GM23248 (cell line): ENCODE measurements around the gene DNAAF6.

ENCODE experiments used
- EZH2 ChIP-seq: fragments of 200-600 bp; sonication (generic); IDR thresholded peaks from 2 replicates; pipeline ENCODE4 v1.6.1; 2018; ENCODE audit warnings: antibody characterized with exemption, mild to moderate bottlenecking; ENCODE audit not compliant: insufficient read depth, poor library complexity, severe bottlenecking
- EZH2phosphoT487 ChIP-seq: fragments of 200-600 bp; sonication (generic); IDR thresholded peaks from 2 replicates; pipeline ENCODE4 v1.6.1; 2018; ENCODE audit warnings: antibody characterized with exemption, moderate library complexity, mild to moderate bottlenecking, low read depth; ENCODE audit not compliant: insufficient read depth

GRCh38 chrX:107273795-107274194 is 67.4 kb downstream of the DNAAF6 start:
- no peak for TF ChIP-seq EZH2
- no peak for TF ChIP-seq EZH2phosphoT487
